ENCODE results near the gene TMOD1.
A peak's percentile ranks its signal among the peaks of the same experiment; 100 is the strongest.

GRCh38 chr9:97470076-97470475 is 31.4 kb upstream of the TMOD1 start:
- no peak for TF ChIP-seq EZH2 (IDR thresholded peaks at IDR 0.05)
- TF ChIP-seq, protein P1, sequence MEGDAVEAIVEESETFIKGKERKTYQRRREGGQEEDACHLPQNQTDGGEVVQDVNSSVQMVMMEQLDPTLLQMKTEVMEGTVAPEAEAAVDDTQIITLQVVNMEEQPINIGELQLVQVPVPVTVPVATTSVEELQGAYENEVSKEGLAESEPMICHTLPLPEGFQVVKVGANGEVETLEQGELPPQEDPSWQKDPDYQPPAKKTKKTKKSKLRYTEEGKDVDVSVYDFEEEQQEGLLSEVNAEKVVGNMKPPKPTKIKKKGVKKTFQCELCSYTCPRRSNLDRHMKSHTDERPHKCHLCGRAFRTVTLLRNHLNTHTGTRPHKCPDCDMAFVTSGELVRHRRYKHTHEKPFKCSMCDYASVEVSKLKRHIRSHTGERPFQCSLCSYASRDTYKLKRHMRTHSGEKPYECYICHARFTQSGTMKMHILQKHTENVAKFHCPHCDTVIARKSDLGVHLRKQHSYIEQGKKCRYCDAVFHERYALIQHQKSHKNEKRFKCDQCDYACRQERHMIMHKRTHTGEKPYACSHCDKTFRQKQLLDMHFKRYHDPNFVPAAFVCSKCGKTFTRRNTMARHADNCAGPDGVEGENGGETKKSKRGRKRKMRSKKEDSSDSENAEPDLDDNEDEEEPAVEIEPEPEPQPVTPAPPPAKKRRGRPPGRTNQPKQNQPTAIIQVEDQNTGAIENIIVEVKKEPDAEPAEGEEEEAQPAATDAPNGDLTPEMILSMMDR (IDR thresholded peaks at IDR 0.05), result peak; percentile 55
